HG02970 (cell line): ENCODE results near the gene H2AZ2.
"Not testable (repeated sequence)": the region's sequence is repeated elsewhere in the genome, so short reads cannot be mapped to it uniquely, and the experiment has no call there.

Experiments used
- ATAC-seq: cut with Tn5 transposase; IDR thresholded peaks from one replicate; pipeline ENCODE4 v1.9.1; 2021; ENCODE audit warnings: mild to moderate bottlenecking, moderate library complexity, moderate number of reproducible peaks; ENCODE audit not compliant: unreplicated experiment, low FRiP score

Gene H2AZ2

DNA sequence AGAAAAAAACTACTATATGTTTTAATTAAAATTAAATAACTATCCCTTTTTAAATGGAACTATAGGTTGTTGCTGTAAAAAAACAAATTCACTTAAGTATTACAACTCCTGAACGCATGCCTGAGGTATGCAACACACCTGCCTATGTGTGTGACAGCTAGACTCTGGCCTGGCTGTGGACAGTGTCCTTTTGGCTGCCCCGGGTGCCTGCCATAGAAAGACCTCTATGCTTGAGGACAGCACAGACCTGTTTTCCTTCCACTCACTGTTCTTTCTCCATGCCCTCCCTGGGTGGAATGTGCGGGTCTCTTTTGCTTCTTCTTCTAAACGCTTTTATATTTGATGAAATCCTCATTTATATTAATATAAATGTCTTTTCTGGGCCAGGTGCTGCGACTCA is 57.9 kb downstream of the H2AZ2 start:
- ATAC-seq: no peak

GRCh38 chr7:44787762-44788161 is 60.1 kb downstream of the H2AZ2 start:
- no peak for ATAC-seq

DNA sequence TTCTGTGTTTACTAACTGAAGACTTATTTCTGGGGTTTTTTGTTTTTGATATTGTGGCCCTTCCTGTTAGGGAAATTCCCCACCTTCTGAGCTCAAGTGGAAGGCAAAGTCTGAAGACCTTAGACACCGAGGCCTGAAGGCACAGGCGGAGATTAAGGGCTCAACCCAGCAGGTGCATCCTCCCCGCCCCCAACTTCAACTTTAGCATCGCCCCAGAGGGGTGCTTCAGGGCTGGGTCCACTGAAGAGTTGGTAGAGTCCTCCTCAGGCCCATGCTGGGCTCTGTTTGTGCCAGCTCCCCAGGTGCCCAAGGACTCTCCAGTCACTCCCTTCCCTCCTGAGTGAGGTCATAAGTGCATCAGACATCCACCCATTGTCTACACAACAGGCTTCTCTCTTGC is 60.8 kb downstream of the H2AZ2 start:
- ATAC-seq: no peak

DNA sequence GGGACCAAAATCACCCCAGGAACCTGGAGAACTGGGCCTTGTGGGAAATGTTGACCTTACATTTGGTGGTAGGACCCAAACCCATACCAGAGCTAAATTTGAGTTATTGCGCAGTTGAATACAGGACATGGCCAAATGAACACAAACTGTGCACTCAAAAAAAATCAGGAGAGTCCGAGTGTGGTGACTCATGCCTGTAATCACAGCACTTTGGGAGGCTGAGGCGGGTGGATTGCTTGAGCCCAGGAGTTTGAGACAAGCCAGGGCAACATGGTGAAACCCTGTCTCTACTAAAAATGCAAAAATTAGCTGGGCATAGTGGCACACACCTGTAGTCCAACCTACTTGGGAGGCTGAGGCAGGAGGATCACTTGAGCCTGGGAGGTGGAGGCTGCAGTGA is 62.7 kb downstream of the H2AZ2 start:
- not testable (repeated sequence) for ATAC-seq

- no peak for ATAC-seq
Measured at GRCh38 chr7:44784364-44784763, 63.5 kb downstream of the H2AZ2 start.

DNA sequence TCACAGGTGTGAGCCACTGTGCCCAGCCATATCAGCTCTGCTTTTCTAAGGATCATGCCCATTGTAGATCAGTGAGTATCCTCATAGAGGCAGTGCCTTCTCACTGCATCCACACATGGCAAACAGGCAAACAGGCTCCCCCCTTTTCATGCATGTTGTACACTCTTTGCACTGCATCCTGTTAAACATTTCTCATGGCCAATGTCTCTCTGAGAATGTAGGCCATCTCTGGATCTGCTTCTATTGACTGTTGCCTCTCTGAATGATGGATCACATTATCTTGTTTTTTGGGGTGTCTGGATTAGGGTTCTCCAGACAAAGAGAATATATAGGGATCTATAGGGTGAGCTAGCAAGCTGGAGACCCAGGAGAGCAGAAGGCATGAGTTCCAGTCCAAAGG is 64.5 kb downstream of the H2AZ2 start:
- ATAC-seq: no peak

DNA sequence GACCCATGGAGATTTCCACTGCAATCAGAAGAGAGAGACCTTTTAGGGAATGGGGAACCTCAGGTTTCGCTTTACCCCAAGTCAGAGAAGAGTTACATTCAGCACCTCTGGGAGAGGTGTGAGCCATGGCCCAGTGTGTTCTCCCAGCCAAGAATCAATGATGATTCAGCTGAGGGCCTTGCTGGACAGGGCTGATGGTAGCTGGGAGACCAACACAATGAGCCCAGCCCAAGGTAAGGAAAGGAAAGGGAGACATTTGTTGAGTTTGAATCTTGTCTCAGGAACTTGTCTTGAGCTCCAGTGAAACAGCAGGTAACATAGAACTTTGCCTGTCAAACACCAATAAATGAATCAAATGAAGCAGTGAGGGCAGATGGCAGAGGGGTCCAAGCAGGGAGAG is 65.4 kb downstream of the H2AZ2 start:
- no peak for ATAC-seq
